GM21515 (cell line): ENCODE data around the gene SMYD3.

Experiments
- ATAC-seq: cut with Tn5 transposase; IDR thresholded peaks from one replicate; pipeline ENCODE4 v1.9.1; 2021; ENCODE audit not compliant: unreplicated experiment

Gene SMYD3

GRCh38 chr1:246182149-246182851, 324.8 kb downstream of the SMYD3 start:
- no peak for ATAC-seq

GRCh38 chr1:246181241-246181640, 325.8 kb downstream of the SMYD3 start:
- ATAC-seq, result no peak

- ATAC-seq, result no peak
Observed at GRCh38 chr1:246179401-246179800, 327.7 kb downstream of the SMYD3 start.

GRCh38 chr1:246178717-246179311, 328.3 kb downstream of the SMYD3 start:
- no peak for ATAC-seq

DNA sequence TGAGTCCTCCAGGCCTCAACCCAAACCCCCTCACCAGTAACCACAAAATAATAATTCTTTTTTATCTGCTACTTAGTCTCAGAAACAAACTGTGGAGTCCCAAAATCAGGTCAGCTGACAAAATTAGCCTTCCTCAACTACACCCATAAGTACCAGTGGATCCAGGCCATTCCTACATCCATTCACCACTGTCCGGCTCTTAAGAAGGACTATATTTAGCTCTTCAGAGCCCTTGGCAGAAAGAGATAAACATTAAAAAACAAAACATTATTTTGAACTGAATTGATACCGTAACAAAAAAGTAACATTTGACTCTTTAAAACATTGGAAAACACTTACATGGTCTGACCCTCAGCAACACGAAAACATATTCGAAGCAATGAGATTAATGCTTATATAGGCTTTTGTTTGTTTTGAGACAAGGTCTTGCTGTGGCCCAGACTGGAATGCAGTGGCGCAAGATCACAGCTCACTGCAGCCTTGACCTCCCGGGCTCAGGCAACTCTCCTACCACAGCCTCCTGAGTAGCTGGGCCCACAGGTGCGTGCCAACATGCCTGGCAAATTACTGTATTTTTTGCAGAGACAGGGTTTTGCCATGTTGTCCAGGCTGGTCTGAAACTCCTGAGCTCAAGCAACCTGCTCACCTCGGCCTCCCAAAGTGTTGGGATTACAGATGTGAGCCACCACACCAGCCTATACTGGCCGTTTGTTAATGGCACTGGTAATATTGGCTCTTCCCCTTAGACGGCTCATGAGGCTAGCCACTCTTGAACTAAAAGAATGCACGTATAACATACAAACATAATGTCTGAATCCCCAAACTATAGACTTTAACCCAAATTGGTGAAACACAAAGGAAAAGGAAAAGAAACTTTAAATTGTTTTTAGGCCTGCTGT, 330.7 kb downstream of the SMYD3 start:
- ATAC-seq, result no peak

- peak; percentile 90 for ATAC-seq
Observed at GRCh38 chr1:246170574-246171261, 336.4 kb downstream of the SMYD3 start.

DNA sequence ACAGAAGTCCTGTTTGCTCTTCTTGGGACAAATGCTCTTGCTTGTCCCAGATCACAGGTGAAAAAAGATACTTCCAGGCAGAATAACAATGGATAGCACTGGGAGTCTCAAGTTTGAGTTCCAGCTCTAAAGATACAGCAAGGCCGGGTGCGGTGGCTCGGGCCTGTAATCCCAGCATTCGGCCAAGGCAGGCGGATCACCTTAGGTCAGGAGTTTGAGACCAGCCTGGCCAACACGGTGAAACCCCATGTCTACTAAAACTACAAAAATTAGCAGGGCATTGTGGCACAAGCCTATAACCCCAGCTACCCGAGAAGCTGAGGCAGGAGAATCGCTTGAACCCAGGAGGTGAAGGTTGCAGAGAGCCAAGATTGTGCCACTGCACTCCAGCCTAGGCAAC, 337.6 kb downstream of the SMYD3 start:
- no peak for ATAC-seq

DNA sequence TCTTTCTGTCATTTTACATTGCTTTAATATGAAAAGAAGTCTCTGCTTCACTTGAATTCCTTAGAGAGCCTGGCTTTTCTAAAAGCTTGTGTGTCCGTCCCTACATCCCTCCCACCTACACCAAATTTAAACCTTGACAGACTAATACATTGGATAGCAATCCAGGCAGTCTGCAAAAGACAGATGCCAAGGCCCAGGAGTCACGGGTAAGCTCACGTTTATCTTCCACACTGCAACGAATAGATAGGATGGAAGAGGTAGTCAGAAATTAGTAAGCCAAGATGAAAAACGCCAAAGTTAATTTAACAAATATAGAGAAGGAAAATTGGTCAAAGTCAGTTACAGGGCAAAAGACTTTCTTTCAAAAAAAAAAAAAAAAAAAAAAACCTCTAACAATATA, 338.1 kb downstream of the SMYD3 start:
- ATAC-seq, result no peak

GRCh38 chr1:246166841-246167240, 340.2 kb downstream of the SMYD3 start:
- no peak for ATAC-seq

- ATAC-seq, result no peak
Observed at GRCh38 chr1:246165826-246166709, 341.0 kb downstream of the SMYD3 start.

GRCh38 chr1:246164764-246165163, 342.3 kb downstream of the SMYD3 start:
- ATAC-seq, result no peak

DNA sequence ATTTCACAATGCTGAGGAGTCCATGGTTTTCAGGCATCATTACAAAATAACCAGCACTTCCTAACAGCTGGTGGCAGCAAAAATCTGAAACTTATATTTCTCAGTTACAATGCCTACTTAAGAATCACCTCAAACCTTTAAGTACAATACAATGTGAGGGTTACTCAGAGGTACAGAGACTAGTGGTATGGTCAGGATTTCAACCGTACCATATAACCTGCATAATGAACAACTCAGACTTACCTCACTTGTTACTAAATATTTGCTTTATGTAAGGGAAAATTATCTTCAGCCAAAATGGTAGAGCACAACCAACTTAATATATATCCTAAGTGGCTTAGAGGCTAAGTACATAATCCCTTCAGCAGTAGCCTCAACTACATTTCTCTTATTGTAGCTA, 344.5 kb downstream of the SMYD3 start:
- no peak for ATAC-seq

DNA sequence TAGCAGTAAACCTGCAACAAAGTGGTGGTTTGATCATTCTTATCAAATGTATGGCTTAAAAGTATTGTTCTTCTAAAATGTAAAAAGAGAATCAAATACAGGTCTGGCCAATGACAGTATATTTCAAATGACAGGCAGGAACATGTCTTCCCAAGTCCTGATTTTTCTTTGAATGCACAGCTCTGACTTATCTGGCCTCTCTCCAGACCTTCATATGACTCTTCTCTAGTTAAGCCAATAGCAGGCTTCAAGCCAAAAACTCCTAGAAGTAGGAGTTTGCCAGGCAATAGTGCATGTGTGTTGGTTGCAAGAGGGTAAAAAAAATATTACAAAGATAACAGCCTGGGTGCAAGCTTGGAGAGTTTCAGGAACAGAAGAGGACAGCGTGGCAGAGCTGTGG, 345.5 kb downstream of the SMYD3 start:
- no peak for ATAC-seq

- ATAC-seq, result no peak
Observed at GRCh38 chr1:246160905-246161304, 346.2 kb downstream of the SMYD3 start.

GRCh38 chr1:246160374-246160773, 346.7 kb downstream of the SMYD3 start:
- no peak for ATAC-seq

GRCh38 chr1:246159279-246160227, 347.5 kb downstream of the SMYD3 start:
- no peak for ATAC-seq

DNA sequence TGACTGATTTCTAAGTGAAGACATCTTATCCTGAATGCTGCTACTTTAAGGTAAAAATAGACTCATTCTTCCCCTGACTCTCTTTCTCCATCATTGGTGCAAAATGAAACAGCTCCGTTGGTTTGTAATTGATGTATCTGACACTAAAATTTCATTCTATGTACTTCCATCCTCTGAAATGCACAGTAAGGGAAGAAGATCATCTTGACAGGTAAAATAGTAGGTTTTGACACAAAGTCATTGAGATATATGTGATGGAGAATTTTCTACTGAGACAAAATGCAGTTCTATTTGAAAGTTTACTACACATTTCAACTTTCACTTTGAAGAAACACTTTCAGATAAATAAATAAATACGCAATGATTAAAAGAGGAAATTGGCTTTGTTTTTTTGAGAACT, 348.9 kb downstream of the SMYD3 start:
- ATAC-seq, result no peak

GRCh38 chr1:246157516-246157915, 349.6 kb downstream of the SMYD3 start:
- ATAC-seq, result no peak

- ATAC-seq, result no peak
Observed at GRCh38 chr1:246156847-246157246, 350.2 kb downstream of the SMYD3 start.
